HL-60 (cell line): ENCODE data around the gene CDK6.

Source experiments
- DNase-seq, 2 experiments: peaks; one replicate each; pipeline ENCODE4 v3.0.0-alpha.2; 2010 to 2020; ENCODE audit warnings: low read depth in 1 of 2, low spot score in 1 of 2
- H3K27ac ChIP-seq: fragments of 250-450 bp; sonication (Bioruptor Pico); replicated peaks from 2 replicates; pipeline ENCODE4 v1.5.1; 2020; ENCODE audit warnings: mild to moderate bottlenecking, moderate library complexity
- H3K27me3 ChIP-seq: fragments of 250-450 bp; sonication (Bioruptor Pico); 2 replicates; pipeline ENCODE4 v1.5.1; 2021; ENCODE audit warnings: mild to moderate bottlenecking, moderate library complexity; ENCODE audit not compliant: insufficient read depth, poor library complexity, severe bottlenecking
- H3K4me3 ChIP-seq: replicated peaks from 2 replicates; pipeline ENCODE4 v1.5.1; 2011; ENCODE audit warnings: mild to moderate bottlenecking, control low read depth, low read length; ENCODE audit not compliant: insufficient read depth
- CTCF ChIP-seq: IDR thresholded peaks from one replicate; pipeline ENCODE4 v1.5.1; 2011; ENCODE audit warnings: low read length, control low read depth, inconsistent platforms; ENCODE audit not compliant: insufficient read depth
- GABPA ChIP-seq: IDR thresholded peaks from 2 replicates; pipeline ENCODE4 v1.6.1; 2012; ENCODE audit warnings: low read depth
- POLR2AphosphoS5 ChIP-seq: IDR thresholded peaks from 2 replicates; pipeline ENCODE4 v1.6.1; 2012; ENCODE audit warnings: low read depth
- REST ChIP-seq: IDR thresholded peaks from 2 replicates; pipeline ENCODE4 v1.6.1; 2012; ENCODE audit warnings: low read depth; ENCODE audit not compliant: insufficient replicate concordance
- SPI1 ChIP-seq: IDR thresholded peaks from 2 replicates; pipeline ENCODE4 v1.6.1; 2012; ENCODE audit warnings: low read depth, mild to moderate bottlenecking, borderline replicate concordance

CDK6 gene

GRCh38 chr7:92603089-92603445 lies 233.3 kb downstream of the CDK6 start:
- no peaks in the 10 kb centered on the region for H3K27me3 ChIP-seq
- H3K27ac ChIP-seq = no peak overlapping the region
- no peak for DNase-seq
- no peak overlapping the region for H3K4me3 ChIP-seq
- TF ChIP-seq POLR2AphosphoS5 = no peak
- no peak for TF ChIP-seq REST
- no peak for TF ChIP-seq SPI1
- TF ChIP-seq CTCF = no peak
- no peak for TF ChIP-seq GABPA

GRCh38 chr7:92602352-92603088 lies 233.9 kb downstream of the CDK6 start:
- TF ChIP-seq SPI1 = no peak
- TF ChIP-seq CTCF = no peak
- TF ChIP-seq REST = no peak
- peak; percentile 25; the same call in 1 of the 2 replicates for TF ChIP-seq POLR2AphosphoS5
- TF ChIP-seq GABPA = no peak

GRCh38 chr7:92598310-92598981 lies 237.9 kb downstream of the CDK6 start:
- Histone ChIP-seq H3K27me3 (no peaks in the 10 kb centered on the region), H3K27ac (no peak overlapping the region), H3K4me3 (no peak overlapping the region)
- DNase-seq = no peak
- TF ChIP-seq SPI1 (no peak), GABPA (no peak), REST (no peak), POLR2AphosphoS5 (no peak), CTCF (no peak)

More at GRCh38 chr7:92602352-92603088, 233.9 kb downstream of the CDK6 start:
- H3K27ac ChIP-seq = no peak overlapping the region
- no peaks in the 10 kb centered on the region for H3K27me3 ChIP-seq
- DNase-seq = no peak
- H3K4me3 ChIP-seq = no peak overlapping the region
